PFSK-1 (cell line): Measurements from ENCODE around the gene PNLIPRP2.

Experiments used
- FOXP2 ChIP-seq: optimal IDR thresholded peaks from 2 replicates; pipeline ENCODE3; 2011; ENCODE audit warnings: borderline replicate concordance, control low read depth, inconsistent platforms; ENCODE audit not compliant: insufficient read depth; ENCODE audit errors: extremely low read length, extremely low read depth
- POLR2AphosphoS5 ChIP-seq: IDR thresholded peaks from 2 replicates; pipeline ENCODE4 v1.6.1; 2012; ENCODE audit warnings: low read depth, mild to moderate bottlenecking, control low read depth, low read length, moderate library complexity
- SIN3A ChIP-seq: IDR thresholded peaks from 2 replicates; pipeline ENCODE4 v1.6.1; 2012; ENCODE audit warnings: mild to moderate bottlenecking, low read length, moderate library complexity, borderline replicate concordance; ENCODE audit not compliant: insufficient read depth
- TAF1 ChIP-seq: IDR thresholded peaks from 2 replicates; pipeline ENCODE4 v1.6.1; 2012; ENCODE audit warnings: low read length, control low read depth, borderline replicate concordance; ENCODE audit not compliant: insufficient read depth
- TF ChIP-seq, protein P1 (sequence below), 2 experiments: IDR thresholded peaks; 2 replicates each; pipeline versions ENCODE4 v1.6.1 to v1.8.0; 2011 to 2012; ENCODE audit warnings: low read depth in 2 of 2, low read length in 2 of 2, control low read depth in 1 of 2, inconsistent platforms in 1 of 2, mild to moderate bottlenecking in 1 of 2, moderate library complexity in 1 of 2; ENCODE audit not compliant: insufficient read depth in 1 of 2

Gene PNLIPRP2

DNA sequence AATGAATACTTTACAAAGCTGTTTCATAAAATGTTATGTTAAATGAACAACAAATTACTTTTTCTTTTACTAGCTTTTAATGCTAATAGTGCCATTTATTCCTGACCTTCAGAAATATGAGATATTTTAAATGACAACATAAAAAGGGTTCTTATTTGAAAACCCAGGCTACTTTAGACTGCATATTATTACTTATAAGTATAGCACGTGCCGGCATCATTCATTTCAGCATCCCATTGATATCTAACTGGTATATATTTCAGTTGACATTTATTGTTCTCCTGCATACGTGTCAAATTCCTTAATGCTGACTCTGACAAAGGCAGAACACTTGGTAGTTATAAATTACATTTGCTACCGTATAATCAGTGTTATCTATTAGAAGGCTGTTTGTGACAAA is 35.3 kb downstream of the PNLIPRP2 start:
- TF ChIP-seq TAF1 (no peak), SIN3A (no peak), POLR2AphosphoS5 (no peak), FOXP2 (no peak)
- TF ChIP-seq, protein P1, sequence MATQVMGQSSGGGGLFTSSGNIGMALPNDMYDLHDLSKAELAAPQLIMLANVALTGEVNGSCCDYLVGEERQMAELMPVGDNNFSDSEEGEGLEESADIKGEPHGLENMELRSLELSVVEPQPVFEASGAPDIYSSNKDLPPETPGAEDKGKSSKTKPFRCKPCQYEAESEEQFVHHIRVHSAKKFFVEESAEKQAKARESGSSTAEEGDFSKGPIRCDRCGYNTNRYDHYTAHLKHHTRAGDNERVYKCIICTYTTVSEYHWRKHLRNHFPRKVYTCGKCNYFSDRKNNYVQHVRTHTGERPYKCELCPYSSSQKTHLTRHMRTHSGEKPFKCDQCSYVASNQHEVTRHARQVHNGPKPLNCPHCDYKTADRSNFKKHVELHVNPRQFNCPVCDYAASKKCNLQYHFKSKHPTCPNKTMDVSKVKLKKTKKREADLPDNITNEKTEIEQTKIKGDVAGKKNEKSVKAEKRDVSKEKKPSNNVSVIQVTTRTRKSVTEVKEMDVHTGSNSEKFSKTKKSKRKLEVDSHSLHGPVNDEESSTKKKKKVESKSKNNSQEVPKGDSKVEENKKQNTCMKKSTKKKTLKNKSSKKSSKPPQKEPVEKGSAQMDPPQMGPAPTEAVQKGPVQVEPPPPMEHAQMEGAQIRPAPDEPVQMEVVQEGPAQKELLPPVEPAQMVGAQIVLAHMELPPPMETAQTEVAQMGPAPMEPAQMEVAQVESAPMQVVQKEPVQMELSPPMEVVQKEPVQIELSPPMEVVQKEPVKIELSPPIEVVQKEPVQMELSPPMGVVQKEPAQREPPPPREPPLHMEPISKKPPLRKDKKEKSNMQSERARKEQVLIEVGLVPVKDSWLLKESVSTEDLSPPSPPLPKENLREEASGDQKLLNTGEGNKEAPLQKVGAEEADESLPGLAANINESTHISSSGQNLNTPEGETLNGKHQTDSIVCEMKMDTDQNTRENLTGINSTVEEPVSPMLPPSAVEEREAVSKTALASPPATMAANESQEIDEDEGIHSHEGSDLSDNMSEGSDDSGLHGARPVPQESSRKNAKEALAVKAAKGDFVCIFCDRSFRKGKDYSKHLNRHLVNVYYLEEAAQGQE (IDR thresholded peaks at IDR 0.05; ENCODE audit: insufficient read depth in 1 of 2, low read depth in 2 of 2, low read length in 2 of 2): no peak

DNA sequence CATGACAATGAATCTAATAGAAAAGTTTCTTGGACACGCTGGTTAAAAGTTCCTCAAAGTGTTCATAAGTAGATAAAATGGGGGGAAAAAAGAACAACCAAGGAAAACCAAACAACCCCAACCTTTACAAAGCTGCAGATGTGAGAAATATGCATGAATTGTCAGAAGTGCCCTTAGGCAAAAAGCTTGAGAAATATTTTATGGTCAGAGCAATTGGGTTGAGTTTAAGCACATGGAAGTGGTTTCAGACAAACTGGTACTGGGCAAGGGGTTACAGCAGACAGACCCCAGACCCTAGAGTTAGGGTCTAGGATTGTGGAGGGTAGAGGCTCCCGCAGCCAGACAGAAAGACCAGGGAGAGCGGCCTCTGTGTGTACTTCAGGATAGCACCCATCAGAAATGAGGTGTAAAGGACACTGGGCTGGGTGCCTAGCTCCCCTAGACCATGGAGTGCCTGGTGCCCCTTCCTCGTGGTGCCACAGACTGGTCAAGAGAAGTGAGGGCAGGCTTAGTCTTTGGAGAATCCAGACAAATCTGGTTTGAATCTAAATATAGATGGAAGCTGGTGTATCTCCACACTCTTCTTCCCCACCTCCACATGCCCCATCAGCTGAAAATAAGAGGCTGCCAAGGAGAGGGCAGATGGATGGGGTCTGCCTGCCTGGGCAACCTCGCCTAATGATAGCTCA is 37.3 kb downstream of the PNLIPRP2 start:
- TF ChIP-seq TAF1: no peak
- TF ChIP-seq, protein P1 (IDR thresholded peaks at IDR 0.05; ENCODE audit: insufficient read depth in 1 of 2, low read depth in 2 of 2, low read length in 2 of 2): no peak
- no peak for TF ChIP-seq SIN3A
- no peak for TF ChIP-seq FOXP2
- no peak for TF ChIP-seq POLR2AphosphoS5

DNA sequence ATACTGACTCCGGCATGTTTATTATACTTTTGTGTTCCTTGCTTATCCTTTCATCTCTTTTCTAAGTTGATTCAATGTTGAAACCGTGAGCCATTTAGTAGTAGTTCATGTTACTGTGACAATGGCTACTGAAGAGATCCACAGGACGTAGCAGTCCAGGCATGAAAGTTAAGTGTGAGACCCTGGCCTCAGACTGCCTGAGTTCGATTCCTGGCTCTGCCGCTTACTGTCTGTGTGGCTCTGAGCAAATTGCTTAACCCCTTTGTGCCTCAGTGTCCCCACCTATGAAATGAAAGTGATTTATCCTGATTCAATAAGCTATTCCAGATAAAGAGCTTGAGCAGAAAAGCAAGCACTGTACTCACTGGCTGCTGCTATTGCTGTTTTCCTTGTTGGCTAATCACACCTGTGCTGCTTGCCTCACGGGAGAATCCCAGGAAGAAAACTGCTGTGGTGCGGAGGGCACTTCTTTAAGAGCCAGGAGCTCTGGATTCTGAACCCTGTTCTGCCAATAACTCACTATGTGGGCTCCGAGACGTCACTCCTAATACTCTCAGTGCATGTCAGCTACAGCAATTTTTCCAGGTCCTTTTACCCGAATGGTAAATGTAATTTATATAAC is 38.4 kb downstream of the PNLIPRP2 start:
- TF ChIP-seq, protein P1 (IDR thresholded peaks at IDR 0.05; ENCODE audit: insufficient read depth in 1 of 2, low read depth in 2 of 2, low read length in 2 of 2): no peak
- no peak for TF ChIP-seq POLR2AphosphoS5
- no peak for TF ChIP-seq FOXP2
- TF ChIP-seq SIN3A: no peak
- TF ChIP-seq TAF1: no peak

DNA sequence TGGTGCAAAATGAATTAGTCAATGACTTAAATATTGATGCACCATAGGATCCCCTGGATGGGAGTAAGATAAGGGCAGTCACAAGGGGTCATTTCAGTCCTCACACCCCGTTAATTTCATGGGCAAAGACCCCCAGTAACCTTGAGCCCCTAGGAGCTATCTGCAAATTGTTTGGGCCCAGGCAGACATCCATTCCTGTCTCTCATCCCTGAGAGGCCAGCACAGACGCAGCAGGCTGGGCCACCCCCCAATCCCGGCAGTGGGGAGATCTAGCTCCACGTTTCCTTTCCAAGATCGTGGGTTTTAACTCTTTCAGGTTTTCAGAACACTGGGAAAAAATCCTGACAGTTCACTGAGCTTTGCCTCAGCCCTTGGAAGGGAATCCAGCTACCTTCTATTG is 40.1 kb downstream of the PNLIPRP2 start:
- TF ChIP-seq SIN3A: no peak

DNA sequence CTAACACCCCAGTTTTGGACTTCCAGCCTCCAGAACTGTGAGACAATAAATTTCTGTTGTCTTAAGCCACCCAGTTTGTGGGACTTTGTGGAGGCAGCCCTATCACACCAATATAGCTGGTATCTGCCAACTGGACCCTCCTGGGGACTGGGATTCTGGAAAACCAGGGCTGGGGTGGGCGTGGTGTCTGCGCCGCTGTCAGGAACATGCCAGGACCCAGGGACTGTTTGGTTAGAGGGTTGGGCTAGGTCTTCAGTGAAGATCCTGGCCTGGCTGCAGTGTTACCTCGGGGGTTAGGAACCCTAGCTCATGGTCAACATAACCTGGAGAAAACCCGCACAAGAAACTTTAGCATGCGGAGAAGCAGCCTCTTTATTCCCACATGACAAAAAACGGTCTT is 42.6 kb downstream of the PNLIPRP2 start:
- no peak for TF ChIP-seq FOXP2
- TF ChIP-seq SIN3A: no peak
- TF ChIP-seq TAF1: no peak
- TF ChIP-seq, protein P1 (IDR thresholded peaks at IDR 0.05; ENCODE audit: insufficient read depth in 1 of 2, low read depth in 2 of 2, low read length in 2 of 2): no peak
